Heart right ventricle (tissue), 16 donors: Measurements from ENCODE around the gene OTP. TPM values are rescaled to one million over a fixed set of nuclear protein-coding genes. Genes with fewer than 3 reads are reported as not detected.

Source experiments
- ATAC-seq, 8 donors: fragments of 200-7000 bp; cut with Tn5 transposase; one replicate each; pipeline ENCODE4 v1.9.1; 2020; ENCODE audit warnings: mild to moderate bottlenecking in 8 of 8, moderate library complexity in 8 of 8, moderate number of reproducible peaks in 1 of 8
- DNase-seq, 2 donors: peaks; one replicate each; pipeline ENCODE4 v3.0.0-alpha.2; 2020
- H3K27ac ChIP-seq, 10 donors: fragments of 200-600 bp; sonication (generic) in 2 of 10; one replicate each; pipeline versions ENCODE4 v1.5.0 to v1.8.0; 2020 to 2022; ENCODE audit warnings: mild to moderate bottlenecking in 3 of 10
- H3K27me3 ChIP-seq, 7 donors: fragments of 200-600 bp; one replicate each; pipeline ENCODE4 v1.8.0; 2021 to 2022; ENCODE audit warnings: mild to moderate bottlenecking in 2 of 7
- H3K36me3 ChIP-seq, 9 donors: fragments of 200-600 bp; sonication (generic) in 1 of 9; one replicate each; pipeline versions ENCODE4 v1.5.0 to v1.8.0; 2020 to 2022; ENCODE audit warnings: mild to moderate bottlenecking in 2 of 9
- H3K4me1 ChIP-seq, 9 donors: fragments of 200-600 bp; sonication (generic) in 1 of 9; one replicate each; pipeline versions ENCODE4 v1.5.0 to v1.8.0; 2020 to 2022; ENCODE audit warnings: mild to moderate bottlenecking in 4 of 9
- H3K4me3 ChIP-seq, 10 donors: fragments of 200-600 bp; sonication (generic) in 2 of 10; one replicate each; pipeline versions ENCODE4 v1.5.0 to v1.8.0; 2020 to 2022; ENCODE audit warnings: mild to moderate bottlenecking in 7 of 10, moderate library complexity in 2 of 10
- H3K9me3 ChIP-seq, 11 donors: fragments of 200-600 bp in 10 of 11; sonication (generic) in 2 of 11; one replicate each; pipeline versions ENCODE4 v1.5.0 to v1.8.0; 2013 to 2022; ENCODE audit warnings: mild to moderate bottlenecking in 2 of 11, control low read depth in 1 of 11, moderate library complexity in 1 of 11
- CTCF ChIP-seq, 9 donors: fragments of 200-600 bp; sonication (generic) in 2 of 9; IDR thresholded peaks; one replicate each; pipeline versions ENCODE4 v1.5.0 to v1.8.0; 2021 to 2022; ENCODE audit warnings: antibody characterized with exemption in 9 of 9, mild to moderate bottlenecking in 5 of 9, moderate library complexity in 1 of 9
- WGBS, 2 donors: extraction: QIAGEN DNeasy Blood & Tissue Kit; methylation state at CpG; one replicate each; pipeline ENCODE4 v1.1.7; 2013; ENCODE audit warnings: inconsistent platforms in 1 of 2; 5-methylcytosine and 5-hydroxymethylcytosine counted together
- intact Hi-C, 10 donors: fragments of 100-400 bp; cut with DNase I; formaldehyde crosslinking; loops; one replicate each; pipeline versions ENCODE4 v1.11.1 to v1.14.2; 2022
- polyA plus RNA-seq, 2 donors: library from polyadenylated mRNA; stranded (reverse); fragments of 200-250 nt; gene quantifications; one replicate each; pipeline ENCODE4 v1.2.3, GENCODE V29; 2013
- total RNA-seq, 10 donors: library from RNA; stranded (reverse); fragmentation: NEBNext Ultra II Directional in 3 of 10; extraction: Animal tissue kit (Norgen Biotek cat#: 25700) in 3 of 10; gene quantifications; one replicate each; pipeline versions ENCODE4 v1.2.1 to v1.2.4, GENCODE V29; 2021 to 2023
- donor health status: Arrhythmogenic right ventricular cardiomyopathy.
- donor health status: ischemic (EF 13 %, LVEDD 7.1; RV severe dilation, severe dysfunction).
- donor health status: healthy with polysubstance abuse.
- donor health status: DM: no; HTN: yes; CAD: no.
- donor health status: DM: no; HTN: no; CAD: no.
- donor health status: ischemic (EF 25% LVEDD 6.9; RV normal size, moderate dysfunction).
- donor health status: ischemic (EF 25% LVEDD 5.7; RV mildly dilated, moderate dysfunction).
- donor health status: healthy.
- donor health status: DM: yes; HTN: yes; CAD: no.
- donor health status: Ischemic cardiomyopathy.
- donor health status: ischemic (EF 35%, LVEDD 5.7; RV mildly dilated, moderate dysfunction).
- donor health status: nonischemic (EF 11% LVEDD 7.7; RV severe dilation, severe dysfunction).
- donor health status: DM: yes; HTN: yes; CAD: no.
- donor health status: PGD.
- donor health status: ischemic (EF 29% LVEDD 5.4; RV normal size, mild dysfunction).
- donor health status: nonischemic (EF 23%, LVEDD 6.1; RV moderate dilation, normal function).

The OTP gene
- total and polyA plus RNA-seq, 12 donors, result not detected

- Histone ChIP-seq H3K27me3 (peaks cover 16 to 100% (median 99%) of the 10 kb centered on the region in 7 donors), H3K4me1 (peaks cover 2 to 39% (median 16%) of the 10 kb centered on the region in 9 donors), H3K36me3 (no peaks in the 10 kb centered on the region), H3K9me3 (peaks cover 0 to 4% (median 0%) of the 10 kb centered on the region in 11 donors), H3K4me3 (no peak overlapping the region), H3K27ac (no peak overlapping the region)
- intact Hi-C loops, result no loop called here
- WGBS, 2 donors, result 6% methylated on average over 69 of the region's 69 CpGs
- ATAC-seq (no peak), DNase-seq (no peak)
- no peak for TF ChIP-seq CTCF (IDR thresholded peaks at IDR 0.05)
Measured at GRCh38 chr5:77627869-77628674, 10.4 kb downstream of the OTP start.

GRCh38 chr5:77623203-77623740, 15.2 kb downstream of the OTP start:
- WGBS, 2 donors, result 66 to 67% methylated on average over 2 of the region's 2 CpGs

GRCh38 chr5:77621440-77621839, 17.1 kb downstream of the OTP start:
- Histone ChIP-seq H3K4me3 (no peak overlapping the region), H3K4me1 (no peaks in the 10 kb centered on the region), H3K27me3 (peaks cover 0 to 87% (median 79%) of the 10 kb centered on the region in 7 donors), H3K9me3 (no peaks in the 10 kb centered on the region), H3K27ac (no peak overlapping the region), H3K36me3 (no peaks in the 10 kb centered on the region)
- DNase-seq, result no peak
- WGBS, 2 donors, result 94 to 97% methylated on average over 5 of the region's 5 CpGs
- intact Hi-C loops, result no loop called here
- TF ChIP-seq CTCF (IDR thresholded peaks at IDR 0.05), result no peak
- ATAC-seq, result no peak

More at GRCh38 chr5:77623203-77623740, 15.2 kb downstream of the OTP start:
- no peak for ATAC-seq
- H3K36me3 ChIP-seq, result no peaks in the 10 kb centered on the region
- peaks cover 0 to 4% (median 0%) of the 10 kb centered on the region in 11 donors for H3K9me3 ChIP-seq
- H3K27me3 ChIP-seq, result peaks cover 6 to 100% (median 96%) of the 10 kb centered on the region in 7 donors
- H3K4me1 ChIP-seq, result peaks cover 0 to 5% (median 0%) of the 10 kb centered on the region in 9 donors
- no peak overlapping the region for H3K4me3 ChIP-seq
- TF ChIP-seq CTCF (IDR thresholded peaks at IDR 0.05), result no peak
- intact Hi-C loops, result no loop called here
- H3K27ac ChIP-seq, result no peak overlapping the region
- no peak for DNase-seq

GRCh38 chr5:77620405-77620804, 18.1 kb downstream of the OTP start:
- WGBS, 2 donors, result 27 to 28% methylated on average over 4 of the region's 4 CpGs
- no peak for ATAC-seq
- TF ChIP-seq CTCF (IDR thresholded peaks at IDR 0.05), result no peak

More at GRCh38 chr5:77620405-77620804, 18.1 kb downstream of the OTP start:
- intact Hi-C loops, result no loop called here
- Histone ChIP-seq H3K4me1 (no peaks in the 10 kb centered on the region), H3K4me3 (no peak overlapping the region), H3K36me3 (no peaks in the 10 kb centered on the region), H3K9me3 (no peaks in the 10 kb centered on the region), H3K27me3 (peaks cover 0 to 81% (median 68%) of the 10 kb centered on the region in 7 donors), H3K27ac (no peak overlapping the region)
- no peak for DNase-seq
